HG03064 (cell line): Measurements from ENCODE around the gene AURKAIP1.
A peak's percentile ranks its signal among the peaks of the same experiment; 100 is the strongest.
"Not testable (repeated sequence)": the region's sequence is repeated elsewhere in the genome, so short reads cannot be mapped to it uniquely, and the experiment has no call there.

Experiments used
- ATAC-seq: cut with Tn5 transposase; IDR thresholded peaks from one replicate; pipeline ENCODE4 v1.9.1; 2021; ENCODE audit warnings: low read depth; ENCODE audit not compliant: unreplicated experiment

The AURKAIP1 gene

DNA sequence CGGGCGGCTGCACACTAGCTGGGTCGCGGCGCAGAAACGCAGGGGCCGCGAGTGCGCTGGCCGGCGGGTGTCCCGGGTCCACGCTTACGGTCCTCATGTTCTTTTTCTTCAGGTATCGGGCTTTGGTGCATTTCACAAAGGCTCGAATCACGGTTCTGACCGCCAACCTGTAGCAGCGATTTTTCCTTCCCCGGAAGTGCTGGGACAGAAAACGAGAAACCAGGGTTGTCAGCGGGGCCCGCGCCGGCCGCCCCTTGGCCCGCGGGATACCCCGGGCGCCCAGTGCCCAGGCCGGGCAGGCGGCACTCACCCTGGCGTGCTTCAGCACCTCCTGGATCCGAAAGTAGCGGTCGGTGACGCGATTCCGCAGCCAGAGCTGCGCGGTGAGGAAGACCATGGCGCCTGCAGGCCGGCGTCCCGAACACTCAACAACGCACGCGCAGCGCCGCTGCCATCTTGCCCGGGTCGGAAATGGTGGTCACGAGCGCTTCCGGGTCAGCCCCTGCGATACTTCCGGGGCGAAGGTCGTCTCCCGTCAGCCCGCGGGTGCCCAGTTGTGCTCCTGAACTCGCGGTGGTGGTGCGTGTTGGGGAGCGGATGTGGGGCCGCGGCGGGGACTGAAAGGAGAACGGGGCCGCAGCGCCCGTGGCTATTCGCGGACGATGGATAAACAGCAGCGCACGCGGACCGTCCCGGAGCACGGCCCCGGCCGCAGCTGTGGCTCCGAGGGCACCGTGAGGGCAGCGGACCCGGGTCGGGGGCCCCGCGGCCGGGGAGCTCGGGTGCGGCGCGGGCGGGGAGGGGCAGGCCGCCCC, 32.0 kb upstream of the AURKAIP1 start, which contains the start of gene MRPL20:
MRPL20 (minus strand) TSS at position 473 of the 815 bp plus-strand sequence; CDS start at position 397, 76 bp downstream.
- peak; percentile 91 for ATAC-seq

DNA sequence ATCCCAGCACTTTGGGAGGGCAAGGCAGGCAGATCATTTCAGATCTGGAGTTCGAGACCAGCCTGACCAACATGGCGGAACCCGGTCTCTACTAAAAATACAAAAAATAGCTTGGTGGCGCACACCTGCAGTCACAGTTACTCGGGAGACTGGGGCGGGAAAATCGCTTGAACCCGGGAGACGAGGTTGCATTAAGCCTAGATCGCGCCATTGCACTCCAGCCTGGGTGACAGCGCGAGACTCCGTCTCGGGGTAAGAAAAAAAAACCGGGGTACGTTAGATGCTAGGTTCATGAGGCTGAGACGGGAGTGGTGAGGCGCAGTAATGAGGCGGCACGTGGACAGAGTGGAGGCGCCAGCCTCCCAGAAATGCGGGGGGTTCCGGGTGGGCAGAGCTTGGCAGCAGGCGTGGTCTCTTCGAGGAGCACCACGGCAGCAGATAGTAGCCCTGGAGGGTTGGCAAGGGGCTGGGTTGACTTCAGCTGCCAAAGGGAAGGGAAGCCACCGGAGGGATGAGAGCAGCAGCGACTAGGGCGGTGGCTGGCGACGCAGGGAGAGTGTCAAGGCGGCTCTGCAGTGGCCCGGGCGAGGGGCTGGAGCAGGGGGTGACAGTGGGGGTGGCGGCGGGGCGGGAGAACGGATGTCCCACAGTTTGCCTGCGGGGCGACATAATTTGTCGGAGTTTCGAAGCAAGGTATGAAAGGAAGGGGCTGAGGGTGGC, 31.3 kb upstream of the AURKAIP1 start:
- no peak for ATAC-seq

DNA sequence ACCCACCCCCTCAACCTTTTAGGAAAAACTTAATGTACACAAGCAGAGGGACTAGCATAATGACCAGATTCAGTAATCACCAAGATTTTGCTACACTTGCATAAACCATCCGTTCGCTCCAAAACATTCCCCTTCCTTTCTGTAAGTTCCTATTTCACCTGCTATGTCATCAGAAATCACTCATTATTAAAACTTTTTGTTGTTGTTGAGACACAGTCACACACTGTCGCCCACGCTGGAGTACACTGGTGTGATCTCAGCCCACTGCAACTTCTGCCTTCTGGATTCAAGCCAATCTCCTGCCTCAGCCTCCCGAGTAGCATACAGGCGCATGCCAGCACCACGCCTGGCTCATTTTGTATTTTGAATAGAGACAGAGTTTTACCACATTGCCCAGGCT, 28.6 kb upstream of the AURKAIP1 start:
- ATAC-seq, result no peak

DNA sequence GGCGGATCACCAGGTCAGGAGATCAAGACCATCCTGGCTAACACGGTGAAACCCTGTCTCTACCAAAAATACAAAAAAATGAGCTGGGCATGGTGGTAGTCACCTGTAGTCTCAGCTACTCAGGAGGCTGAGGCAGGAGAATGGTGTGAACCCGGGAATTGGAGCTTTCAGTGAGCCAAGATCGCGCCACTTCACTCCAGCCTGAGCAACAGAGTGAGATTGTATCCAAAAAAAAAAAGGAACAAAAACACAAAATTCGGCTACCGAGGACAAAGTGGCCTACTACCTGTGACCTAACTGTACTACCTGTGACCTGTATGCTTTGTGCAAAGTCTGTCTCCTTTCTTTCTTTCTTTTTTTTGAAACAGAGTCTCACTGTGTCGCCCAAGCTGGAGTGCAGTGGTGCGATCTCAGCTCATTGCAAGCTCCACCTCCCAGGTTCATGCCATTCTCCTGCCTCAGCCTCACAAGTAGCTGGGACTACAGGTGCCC, 27.9 kb upstream of the AURKAIP1 start:
- ATAC-seq, result not testable (repeated sequence)

DNA sequence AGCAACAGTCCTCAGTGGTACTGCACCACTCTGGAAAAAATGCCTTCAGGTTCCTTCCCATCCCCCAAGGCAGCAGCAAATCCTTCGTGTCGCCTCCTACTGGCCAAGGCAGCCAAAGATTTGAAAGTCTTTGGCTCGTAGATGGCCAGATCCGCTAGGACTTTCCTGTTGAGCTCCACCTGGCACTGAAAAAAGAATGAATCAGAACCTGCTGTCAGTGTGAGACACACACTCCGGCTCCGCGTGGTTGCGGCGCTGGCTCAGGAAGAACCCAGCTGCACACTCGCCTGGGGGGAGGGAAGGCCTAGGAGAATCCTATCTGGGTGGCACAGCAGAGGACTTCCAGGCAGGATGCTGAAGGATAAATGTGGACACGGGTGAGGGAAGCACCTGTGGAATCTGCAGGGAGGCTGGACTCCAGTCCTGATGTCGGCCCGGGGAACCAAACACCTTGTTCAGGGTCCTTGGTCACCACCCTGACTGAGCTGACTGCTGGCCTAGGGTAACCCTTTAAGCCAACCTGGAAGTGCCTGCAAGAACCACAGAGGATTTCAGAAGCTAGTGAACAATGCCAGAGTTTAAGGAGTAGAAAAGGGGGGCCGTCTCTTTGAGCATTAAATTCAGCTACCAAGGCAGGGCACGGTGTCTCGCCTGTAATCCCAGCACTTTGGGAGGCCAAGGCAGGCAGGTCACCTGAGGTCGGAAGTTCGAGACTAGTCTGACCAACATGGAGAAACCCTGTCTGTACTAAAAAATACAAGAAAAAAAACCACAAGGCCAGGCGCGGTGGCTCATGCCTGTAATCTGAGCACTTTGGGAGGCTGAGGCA, 27.3 kb upstream of the AURKAIP1 start:
- ATAC-seq, result no peak

DNA sequence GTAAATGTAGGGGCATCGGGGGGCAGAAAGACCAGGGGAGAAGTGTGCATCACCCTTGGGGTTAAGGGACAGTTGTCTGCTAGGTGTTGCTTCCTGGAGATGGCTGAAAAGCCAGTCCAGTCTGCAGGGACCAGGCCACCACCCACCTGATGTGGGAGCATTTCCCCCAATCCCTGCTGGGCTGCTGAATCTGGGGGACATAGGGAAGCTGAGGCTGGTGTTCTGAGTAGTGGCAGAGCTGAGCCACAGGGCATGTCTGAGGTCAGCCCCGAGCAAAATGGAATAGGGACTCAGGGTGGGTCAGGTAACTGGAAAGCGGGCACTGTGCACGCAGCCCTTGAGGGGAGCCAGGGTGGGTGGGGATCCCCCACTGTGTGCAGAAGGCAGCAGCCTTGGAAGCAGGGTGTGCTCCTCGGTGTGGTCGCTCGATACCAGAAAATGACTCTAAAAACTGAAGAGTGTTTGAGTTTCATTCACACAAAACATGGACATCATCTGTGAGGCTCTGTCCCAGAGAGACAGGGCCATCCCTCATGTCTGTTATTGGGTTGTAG, 26.5 kb upstream of the AURKAIP1 start:
- ATAC-seq, result no peak

DNA sequence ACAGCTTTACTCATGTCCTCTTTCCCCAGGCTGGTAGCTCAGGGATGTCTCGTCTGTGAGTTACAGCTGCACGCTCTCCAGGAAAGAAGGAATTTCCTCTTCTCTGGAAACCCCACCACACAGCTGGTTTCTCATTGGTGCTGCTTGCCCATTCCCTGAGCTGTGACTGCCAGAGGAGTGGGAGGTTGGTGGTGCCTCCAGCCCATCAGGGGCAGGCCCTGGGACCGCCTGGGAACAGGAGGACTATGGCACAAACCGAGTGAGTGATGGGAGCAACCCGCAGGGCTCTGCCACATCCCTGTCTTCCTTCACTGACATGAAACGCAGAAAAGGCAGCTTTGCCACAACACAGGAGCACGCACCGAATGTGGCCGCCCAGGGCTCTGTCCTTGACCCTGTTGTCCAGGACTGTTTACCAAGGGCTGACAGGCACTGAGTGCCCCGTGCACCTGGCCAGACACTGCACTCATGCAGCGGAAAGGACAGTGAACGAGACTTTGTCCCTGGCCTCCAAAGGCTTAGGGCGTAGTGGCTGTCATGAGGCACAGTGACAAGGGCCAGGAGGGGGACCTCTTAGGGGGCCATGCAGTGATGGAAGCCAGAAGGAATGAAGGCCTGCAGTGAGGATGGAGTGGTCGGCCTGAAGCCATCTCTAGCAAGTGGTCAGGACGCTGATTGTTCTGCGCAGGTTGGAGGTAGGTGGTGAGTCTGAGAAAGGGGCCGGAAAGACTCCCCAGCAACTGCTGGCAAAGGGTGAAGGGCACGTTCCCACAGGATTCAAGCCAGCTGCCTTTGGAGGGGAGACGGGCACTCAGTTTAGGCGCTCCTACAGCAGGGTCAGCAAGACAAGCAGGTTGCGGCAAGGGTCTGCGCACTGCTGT, 25.8 kb upstream of the AURKAIP1 start:
- ATAC-seq, result no peak

DNA sequence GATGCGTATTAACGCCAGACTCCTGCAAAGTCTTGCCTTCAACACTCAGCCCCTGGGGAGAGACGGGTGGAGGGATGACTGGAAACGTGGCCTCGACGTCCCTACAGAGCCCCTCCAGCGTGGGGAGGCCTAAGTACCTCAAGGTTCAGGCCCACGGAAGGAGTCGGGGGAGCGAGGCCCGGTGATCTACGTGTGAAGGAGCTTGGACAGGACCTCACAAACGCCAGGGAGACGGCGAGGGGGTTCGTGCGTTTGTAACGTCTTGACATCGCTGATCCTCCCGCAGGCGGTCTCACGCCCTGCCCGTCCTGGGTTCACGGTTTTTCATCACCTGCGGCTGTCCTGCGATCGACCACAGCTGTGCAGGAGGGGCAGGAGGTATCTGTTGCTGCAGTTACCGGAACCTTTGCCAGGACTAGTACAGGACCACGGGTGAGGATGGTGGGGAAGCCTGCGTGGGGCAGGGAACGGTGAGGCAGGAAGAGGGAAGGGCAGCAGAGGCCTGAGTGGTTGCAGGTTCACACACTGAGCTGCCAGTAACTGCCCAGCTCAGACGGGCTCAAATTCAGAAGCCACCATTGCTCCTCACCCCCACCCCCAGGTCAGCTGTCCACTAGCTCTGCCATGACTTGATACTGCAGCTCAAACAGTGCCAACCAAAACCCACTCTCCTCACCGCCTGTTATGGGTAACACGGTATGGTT, 25.0 kb upstream of the AURKAIP1 start:
- peak; percentile 6 for ATAC-seq

DNA sequence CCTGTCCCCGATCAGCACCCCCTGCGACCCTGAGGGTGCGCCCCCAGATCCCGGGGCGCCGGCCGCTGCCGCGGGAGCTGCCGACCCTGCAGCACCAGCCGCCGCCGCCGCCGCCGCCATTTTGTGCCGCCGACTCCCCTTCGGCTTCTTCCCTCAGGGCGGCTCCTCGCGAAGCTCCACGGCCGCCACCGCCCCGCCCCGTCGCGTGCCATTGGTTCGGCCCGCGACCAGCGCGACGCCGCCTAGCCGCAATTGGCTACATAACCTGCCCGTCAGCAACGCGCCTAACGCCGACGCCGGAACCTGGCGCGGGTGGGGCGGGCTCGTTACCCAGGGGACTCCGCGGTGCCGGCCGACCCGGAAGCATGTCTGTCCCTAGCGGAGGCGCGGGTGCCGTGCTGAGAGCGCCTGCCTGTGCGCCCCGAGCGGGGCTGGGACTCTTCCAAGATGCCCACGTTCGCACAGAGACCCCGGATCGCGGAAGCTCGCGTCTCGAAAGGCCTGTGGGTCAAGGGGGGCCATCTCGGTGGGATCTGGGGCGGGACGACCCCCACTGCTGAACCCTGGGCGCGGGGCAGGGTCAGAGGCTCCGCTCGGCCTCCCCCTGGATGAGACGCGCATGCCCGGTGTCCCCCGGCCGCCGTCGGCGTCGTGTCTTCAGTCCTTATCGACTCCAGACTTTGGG, 24.3 kb upstream of the AURKAIP1 start, which contains the start of gene CCNL2:
CCNL2 (minus strand) TSS at position 149 of the 685 bp plus-strand sequence; CDS start at position 120, 29 bp downstream.
- peak; percentile 85 for ATAC-seq

DNA sequence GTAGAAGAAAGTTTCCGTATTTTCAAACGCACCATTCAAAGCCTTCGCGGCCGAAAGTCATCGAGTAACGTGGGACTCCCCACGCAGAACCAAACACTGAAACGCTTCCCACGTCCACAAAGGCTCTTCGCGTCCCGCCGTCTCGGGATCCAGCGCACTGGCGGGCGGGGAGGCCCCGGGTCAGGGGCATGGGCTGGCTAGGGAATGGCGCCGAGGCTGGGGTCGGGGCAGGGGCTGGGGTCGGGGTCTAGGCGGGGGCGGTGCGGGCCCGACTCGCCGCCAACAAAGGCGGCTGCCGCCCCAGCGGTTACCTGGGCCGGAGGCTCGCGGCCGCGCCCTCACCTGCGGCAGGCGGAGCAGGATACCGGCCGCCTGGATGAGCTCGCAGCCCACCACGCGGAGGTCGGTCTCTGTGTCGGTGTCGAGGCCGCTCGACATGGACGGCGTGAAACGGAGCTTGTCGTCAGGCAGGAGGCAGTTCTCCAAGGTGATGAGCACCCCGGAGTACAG, 23.7 kb upstream of the AURKAIP1 start:
- peak; percentile 4 for ATAC-seq

DNA sequence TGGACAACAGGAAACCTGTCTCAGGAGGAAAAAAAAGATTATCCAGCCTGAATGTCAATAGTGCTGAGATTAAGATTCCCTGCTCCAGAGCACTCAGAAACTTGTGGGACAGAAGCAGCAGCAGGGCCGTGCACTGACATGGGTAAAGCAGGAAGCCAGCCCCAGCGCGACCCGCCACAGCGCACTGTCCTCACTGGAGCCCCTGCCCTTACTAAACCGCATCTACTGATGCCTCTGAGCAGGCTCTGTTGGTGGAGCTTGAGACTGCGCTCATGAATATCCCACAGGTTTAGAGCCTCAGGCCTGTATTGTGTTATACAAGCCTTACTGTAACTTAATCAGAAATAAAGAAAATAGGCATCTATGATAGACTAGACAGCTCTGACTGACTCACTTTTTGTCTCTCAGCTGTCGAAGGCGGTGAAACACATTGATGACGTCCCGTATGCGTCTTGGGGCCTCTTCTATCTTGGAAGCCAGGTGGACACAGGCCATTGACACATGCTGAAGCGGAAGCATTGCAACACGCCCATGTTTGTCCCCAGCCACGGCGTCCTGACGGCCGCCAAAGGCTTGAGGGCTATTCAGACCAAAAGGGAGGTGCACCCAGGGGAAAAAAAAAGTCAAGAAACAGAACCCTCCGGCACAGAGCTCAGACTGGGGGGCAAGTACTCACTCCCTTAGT, 23.0 kb upstream of the AURKAIP1 start:
- ATAC-seq, result no peak

DNA sequence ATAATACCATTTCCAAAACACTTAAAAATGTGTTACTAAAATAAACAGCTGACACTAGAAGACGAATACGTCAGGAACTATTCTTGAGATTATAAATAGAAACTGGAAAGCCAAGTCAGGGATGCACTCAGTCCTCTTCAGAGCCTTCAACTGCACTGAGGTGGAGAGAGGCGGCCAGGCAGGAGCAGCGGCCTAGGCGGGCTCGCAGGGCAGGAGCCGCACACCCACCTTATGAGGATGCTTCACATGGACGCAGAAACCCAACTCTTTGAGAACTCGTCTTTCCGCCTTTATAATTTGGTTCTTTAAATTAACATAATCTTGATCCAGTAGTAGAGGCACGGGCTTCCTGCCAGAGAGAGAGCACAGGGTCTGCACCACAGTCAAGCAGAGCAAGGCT, 20.2 kb upstream of the AURKAIP1 start:
- no peak for ATAC-seq

DNA sequence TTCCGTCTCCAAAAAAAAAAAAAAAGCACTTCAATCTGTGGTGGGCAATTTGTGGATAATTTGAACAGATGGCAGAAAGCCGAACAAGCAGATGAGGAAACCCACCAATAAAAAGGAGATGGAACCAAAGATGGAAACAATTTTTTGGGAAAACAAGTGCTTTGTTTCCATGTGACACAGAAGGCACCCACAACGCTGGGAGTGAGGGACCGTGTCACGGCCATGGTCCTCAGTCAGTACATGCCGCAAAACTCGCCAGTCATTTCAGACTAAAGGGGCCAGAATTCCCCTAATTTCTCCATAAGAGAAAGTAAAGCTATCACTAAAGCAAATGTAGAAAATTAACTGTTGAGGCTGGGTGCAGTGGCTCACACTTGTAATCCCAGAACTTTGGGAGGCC, 19.1 kb upstream of the AURKAIP1 start:
- ATAC-seq, result no peak

DNA sequence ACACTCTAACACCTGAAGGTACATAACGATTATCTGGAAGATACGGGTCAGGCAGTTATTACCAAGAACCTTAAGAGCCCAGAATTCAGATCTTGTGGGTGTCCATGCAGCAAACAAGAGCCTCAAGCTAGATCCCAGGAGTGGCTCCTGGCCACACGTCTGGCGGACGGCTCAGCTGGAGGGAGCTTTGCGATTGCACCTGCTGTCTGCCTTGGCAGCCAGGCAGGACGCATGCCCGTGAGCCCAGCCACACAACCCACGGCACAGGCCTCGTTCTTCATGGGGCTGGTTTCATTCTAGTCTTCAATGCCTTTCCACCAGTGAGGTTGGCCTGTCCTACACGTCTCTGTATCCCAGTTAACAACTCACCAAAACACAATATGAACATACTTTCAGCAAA, 18.4 kb upstream of the AURKAIP1 start:
- ATAC-seq, result no peak

DNA sequence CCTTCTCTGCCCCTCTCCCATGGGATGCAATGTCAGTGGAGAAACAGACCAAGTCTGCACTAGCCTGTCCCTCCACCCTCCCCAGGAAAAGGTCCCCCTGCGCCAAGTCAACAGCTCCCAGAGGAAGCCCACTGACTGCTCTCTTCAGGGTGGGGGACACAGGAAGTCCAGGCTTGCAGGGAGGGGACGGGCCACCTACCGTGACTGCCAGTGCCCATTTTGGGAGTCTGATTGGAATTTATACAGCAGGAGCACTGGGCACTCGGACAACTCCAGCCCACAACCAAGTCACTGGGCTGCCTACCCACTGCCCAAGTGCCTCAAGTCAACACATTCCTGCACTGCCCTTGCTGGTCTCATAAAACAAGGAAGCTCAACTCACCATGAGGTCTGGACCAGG, 18.0 kb upstream of the AURKAIP1 start:
- no peak for ATAC-seq

DNA sequence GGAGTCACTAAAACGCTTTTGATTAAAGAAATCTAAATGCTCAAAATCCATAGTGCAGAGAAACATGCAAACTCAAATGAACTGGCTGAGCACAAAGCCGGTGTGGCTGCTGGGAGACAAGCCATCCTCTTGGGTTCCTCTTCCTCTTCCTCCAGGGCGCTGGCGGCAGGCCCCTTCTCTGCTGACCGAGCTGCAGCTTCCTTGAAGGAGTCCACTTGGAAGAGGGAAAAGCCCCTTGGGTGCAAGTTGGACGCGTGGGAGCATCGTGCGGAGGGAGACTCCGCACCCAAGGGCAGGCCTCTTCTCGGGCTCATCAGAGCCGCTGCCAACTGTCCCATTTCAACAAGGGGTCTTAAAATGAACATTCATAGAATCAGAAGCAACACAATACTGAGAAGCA, 16.2 kb upstream of the AURKAIP1 start:
- ATAC-seq, result no peak

DNA sequence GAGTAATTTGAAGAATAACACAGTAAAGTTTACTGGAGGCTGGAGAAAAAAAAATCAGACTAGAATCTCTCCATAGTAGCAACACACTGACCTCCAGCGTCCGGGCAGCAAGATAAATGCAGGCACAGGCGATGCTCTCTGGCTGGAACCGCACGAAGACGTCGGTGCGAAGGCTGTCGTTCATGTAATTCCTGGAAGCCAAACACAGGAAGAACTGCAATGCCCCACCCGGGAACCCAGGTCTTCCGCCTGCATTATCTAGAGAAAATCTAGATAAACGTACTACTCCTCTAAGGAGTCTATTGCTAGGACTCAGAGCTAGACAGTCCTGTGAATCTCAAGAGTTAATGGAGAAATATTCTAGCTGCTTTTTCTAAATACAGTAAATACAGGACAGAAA, 15.7 kb upstream of the AURKAIP1 start:
- no peak for ATAC-seq

DNA sequence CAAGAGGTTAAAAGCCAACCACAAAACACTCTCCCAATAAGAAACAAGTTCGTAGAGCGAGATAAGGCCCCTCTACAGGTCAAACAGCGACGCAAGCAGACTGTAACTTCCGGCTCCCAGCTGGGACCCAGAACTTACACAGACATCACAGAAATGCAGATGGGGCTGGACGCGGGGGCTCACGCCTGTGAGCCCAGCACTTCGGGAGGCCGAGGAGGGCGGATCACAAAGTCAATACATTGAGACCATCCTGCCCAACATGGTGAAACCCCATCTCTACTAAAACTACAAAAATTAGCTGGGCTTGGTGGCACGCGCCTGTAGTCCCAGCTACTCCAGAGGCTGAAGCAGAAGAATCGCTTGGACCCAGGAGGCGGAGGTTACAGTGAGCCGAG, 13.1 kb upstream of the AURKAIP1 start:
- ATAC-seq, result no peak
